Upper lobe of left lung (tissue), 6 donors: ENCODE data around the gene TNK2. TPM values are rescaled to one million over a fixed set of nuclear protein-coding genes. Genes with fewer than 3 reads are reported as not detected.

Experiments used
- ATAC-seq, 2 donors: fragments of 200-7000 bp; cut with Tn5 transposase; one replicate each; pipeline ENCODE4 v1.9.1; 2022; ENCODE audit warnings: mild to moderate bottlenecking in 2 of 2, moderate library complexity in 2 of 2; ENCODE audit not compliant: low FRiP score in 2 of 2
- DNase-seq, 2 donors: peaks; one replicate each; pipeline ENCODE4 v3.0.0-alpha.2; 2019 to 2020
- H3K27ac ChIP-seq, 4 donors: fragments of 200-600 bp; sonication (generic); one replicate each; pipeline ENCODE4 v1.5.1; 2016 to 2019
- H3K27me3 ChIP-seq, 4 donors: fragments of 200-600 bp; sonication (generic); one replicate each; pipeline ENCODE4 v1.5.1; 2017 to 2019
- H3K36me3 ChIP-seq, 4 donors: fragments of 200-600 bp; sonication (generic); one replicate each; pipeline ENCODE4 v1.5.1; 2016 to 2019
- H3K4me1 ChIP-seq, 4 donors: fragments of 200-600 bp; sonication (generic); one replicate each; pipeline ENCODE4 v1.5.1; 2018 to 2019
- H3K4me3 ChIP-seq, 4 donors: fragments of 200-600 bp; sonication (generic); one replicate each; pipeline ENCODE4 v1.5.1; 2017 to 2019; ENCODE audit warnings: mild to moderate bottlenecking in 2 of 4, moderate library complexity in 1 of 4
- H3K9me3 ChIP-seq, 4 donors: fragments of 200-600 bp; sonication (generic); one replicate each; pipeline ENCODE4 v1.5.1; 2018 to 2019
- EP300 ChIP-seq, 4 donors: sonication (generic); formaldehyde crosslinking; IDR thresholded peaks; one replicate each; pipeline ENCODE4 v1.5.1; 2017; ENCODE audit warnings: antibody characterized with exemption in 4 of 4, control low read depth in 2 of 4
- POLR2A ChIP-seq, 4 donors: fragments of 450-650 bp; IDR thresholded peaks; one replicate each; pipeline ENCODE4 v1.5.1; 2016 to 2017; ENCODE audit warnings: antibody characterized with exemption in 4 of 4, mild to moderate bottlenecking in 2 of 4
- POLR2AphosphoS5 ChIP-seq, 2 donors: sonication (generic); formaldehyde crosslinking; IDR thresholded peaks; one replicate each; pipeline ENCODE4 v1.5.1; 2017; ENCODE audit warnings: antibody characterized with exemption in 2 of 2
- WGBS, 2 donors: methylation state at CpG; one replicate each; pipeline ENCODE4 v1.1.5; 2017 to 2018; 5-methylcytosine and 5-hydroxymethylcytosine counted together
- total RNA-seq, 6 donors: library from RNA; depleted of rRNA in 4 of 6; stranded (reverse); fragments of >200 nt in 4 of 6; gene quantifications; one replicate each; pipeline versions ENCODE4 v1.1.0 to v1.2.1, GENCODE V29; 2016 to 2021
- TF ChIP-seq, protein P1 (sequence below), 6 experiments: fragments of 450-650 bp in 4 of 6; fragments of 200-600 bp in 2 of 6; sonication (generic) in 2 of 6; IDR thresholded peaks; one replicate each; pipeline ENCODE4 v1.5.1; 2016 to 2019; ENCODE audit warnings: antibody characterized with exemption in 6 of 6
- donor health status: DM: no; HTN: no; CAD: no; lungs with moderate emphysema.
- donor health status: DM: no; HTN: yes; CAD: no; lungs with severe emphysema.

TNK2 gene
- total RNA-seq, 6 donors from 2014 or later, result 18.7 to 171 (median 70.1) TPM

DNA sequence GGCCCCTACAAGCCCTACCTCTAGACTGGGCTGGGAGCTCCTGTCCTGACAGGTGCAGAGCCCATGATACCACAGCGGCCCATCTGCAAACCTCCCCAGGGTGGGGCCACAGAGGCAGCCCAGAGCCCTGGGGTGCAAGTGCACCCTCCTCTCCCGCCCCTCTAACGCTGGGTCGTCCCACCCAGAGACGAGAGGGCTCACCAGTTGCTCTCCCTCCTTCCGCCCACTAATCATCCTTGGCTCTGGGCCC lies 742 bp downstream of the TNK2 start:
- H3K4me1 ChIP-seq, result peaks cover 32 to 62% (median 46%) of the 10 kb centered on the region in 4 donors
- no peaks in the 10 kb centered on the region for H3K36me3 ChIP-seq
- peak overlapping the region; percentile 76 to 93 (median 85) for H3K27ac ChIP-seq
- DNase-seq, result no peak
- no peaks in the 10 kb centered on the region for H3K27me3 ChIP-seq
- TF ChIP-seq, protein P1, sequence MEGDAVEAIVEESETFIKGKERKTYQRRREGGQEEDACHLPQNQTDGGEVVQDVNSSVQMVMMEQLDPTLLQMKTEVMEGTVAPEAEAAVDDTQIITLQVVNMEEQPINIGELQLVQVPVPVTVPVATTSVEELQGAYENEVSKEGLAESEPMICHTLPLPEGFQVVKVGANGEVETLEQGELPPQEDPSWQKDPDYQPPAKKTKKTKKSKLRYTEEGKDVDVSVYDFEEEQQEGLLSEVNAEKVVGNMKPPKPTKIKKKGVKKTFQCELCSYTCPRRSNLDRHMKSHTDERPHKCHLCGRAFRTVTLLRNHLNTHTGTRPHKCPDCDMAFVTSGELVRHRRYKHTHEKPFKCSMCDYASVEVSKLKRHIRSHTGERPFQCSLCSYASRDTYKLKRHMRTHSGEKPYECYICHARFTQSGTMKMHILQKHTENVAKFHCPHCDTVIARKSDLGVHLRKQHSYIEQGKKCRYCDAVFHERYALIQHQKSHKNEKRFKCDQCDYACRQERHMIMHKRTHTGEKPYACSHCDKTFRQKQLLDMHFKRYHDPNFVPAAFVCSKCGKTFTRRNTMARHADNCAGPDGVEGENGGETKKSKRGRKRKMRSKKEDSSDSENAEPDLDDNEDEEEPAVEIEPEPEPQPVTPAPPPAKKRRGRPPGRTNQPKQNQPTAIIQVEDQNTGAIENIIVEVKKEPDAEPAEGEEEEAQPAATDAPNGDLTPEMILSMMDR (IDR thresholded peaks at IDR 0.05), result no peak
- no peak for TF ChIP-seq POLR2AphosphoS5 (IDR thresholded peaks at IDR 0.05)
- no peak for TF ChIP-seq EP300 (IDR thresholded peaks at IDR 0.05)
- peak in 1 of 4 donors; percentile 20 for TF ChIP-seq POLR2A (IDR thresholded peaks at IDR 0.05)
- 12% methylated on average over 6 of the region's 6 CpGs; no CpG with 5 or more reads in 1 of the 2 donors for WGBS, 2 donors
- peak overlapping the region; percentile 8 to 91 (median 86) for H3K4me3 ChIP-seq
- no peak for ATAC-seq
- H3K9me3 ChIP-seq, result no peaks in the 10 kb centered on the region

DNA sequence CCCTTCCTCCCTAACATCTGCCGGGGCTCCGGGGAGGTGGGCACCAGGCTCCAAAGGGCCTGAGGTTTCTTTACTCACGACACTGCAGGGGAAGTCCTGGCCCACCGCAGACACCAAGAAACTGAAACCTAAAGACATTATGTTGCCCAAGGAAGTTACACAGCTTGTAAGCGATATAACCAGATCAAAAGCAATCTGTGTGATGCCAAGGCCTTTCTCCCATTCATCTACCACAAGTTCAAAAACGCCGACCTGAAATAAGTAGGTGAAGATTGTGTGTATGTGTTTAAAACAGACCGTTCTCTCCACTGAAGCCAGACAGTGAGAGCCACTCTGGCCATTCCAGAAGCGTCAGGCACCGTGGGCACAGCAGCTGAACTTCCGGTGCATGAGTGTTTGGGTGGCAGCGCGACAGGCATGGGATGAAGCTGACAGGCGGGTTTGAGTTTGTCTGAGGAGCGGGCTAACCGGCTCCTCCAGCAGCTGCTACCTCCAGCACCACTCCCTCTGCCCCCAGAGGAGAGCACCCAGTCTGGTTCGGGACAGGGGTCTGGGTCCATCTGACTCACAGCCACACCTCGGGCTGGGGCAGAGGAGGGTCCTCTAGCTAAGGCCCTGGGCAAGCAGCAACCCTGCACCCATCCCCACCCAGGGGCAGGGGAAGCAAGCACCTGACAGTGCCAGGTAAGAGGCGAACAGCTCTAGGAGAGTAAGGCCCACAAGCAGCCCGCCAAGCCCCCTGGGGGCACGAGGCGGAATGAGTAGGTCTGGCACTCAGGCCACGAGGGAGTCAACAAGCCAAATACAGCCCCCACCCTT lies 1.3 kb downstream of the TNK2 start:
- H3K4me1 ChIP-seq, result peaks cover 32 to 65% (median 46%) of the 10 kb centered on the region in 4 donors
- WGBS, 2 donors, result 20 to 26% methylated on average over 12 to 23 of the region's 23 CpGs
- DNase-seq (peak; percentile 82 to 86), ATAC-seq (peak; percentile 48 to 72)
- H3K36me3 ChIP-seq, result no peaks in the 10 kb centered on the region
- H3K27me3 ChIP-seq, result no peaks in the 10 kb centered on the region
- H3K9me3 ChIP-seq, result no peaks in the 10 kb centered on the region
- H3K27ac ChIP-seq, result peak overlapping the region; percentile 76 to 93 (median 85)
- TF ChIP-seq POLR2A (IDR thresholded peaks at IDR 0.05), result no peak
- TF ChIP-seq POLR2AphosphoS5 (IDR thresholded peaks at IDR 0.05), result peak in 1 of 2 donors; percentile 63
- TF ChIP-seq, protein P1 (IDR thresholded peaks at IDR 0.05), result no peak
- TF ChIP-seq EP300 (IDR thresholded peaks at IDR 0.05), result no peak
- peak overlapping the region in 3 of 4 donors; percentile 82 to 91 (median 89) for H3K4me3 ChIP-seq

DNA sequence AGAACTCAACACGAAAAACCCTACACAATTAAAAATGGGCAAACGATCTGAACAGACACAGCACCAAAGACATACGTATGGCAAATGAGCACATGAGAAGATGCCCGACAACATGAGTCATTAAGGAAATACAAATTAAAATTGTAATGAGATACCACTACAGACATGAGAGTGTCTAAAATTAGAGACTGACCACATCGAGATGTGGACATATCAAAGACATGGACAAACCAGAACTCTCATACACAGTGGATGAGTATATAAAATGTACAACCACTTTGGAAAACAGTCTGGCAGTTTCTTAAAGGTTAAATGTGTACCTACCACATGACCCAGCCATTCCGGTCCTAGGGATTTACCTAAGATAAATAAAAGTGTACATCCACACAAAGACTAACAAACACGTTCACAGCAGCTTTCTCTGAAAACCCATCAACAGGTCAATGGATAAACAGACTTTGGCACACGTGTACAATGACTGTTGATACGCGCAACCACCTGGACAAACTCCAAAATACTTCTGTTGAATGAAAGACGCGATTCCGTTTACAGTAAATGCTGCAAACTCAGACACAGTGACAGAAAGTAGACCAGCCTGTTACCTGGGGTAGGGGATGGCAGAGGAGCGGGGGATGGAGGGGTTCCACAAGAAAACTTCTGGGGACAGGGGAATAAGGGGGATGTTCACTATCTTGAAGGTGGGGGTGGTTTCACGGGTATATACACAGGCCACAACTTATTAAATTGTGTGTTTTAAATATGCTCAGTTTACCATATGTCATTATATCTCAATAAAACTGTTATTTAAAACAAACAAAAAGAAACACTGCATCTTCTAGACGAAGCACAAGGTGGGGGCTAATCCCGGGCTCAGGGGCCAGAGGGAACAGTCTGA lies 2.1 kb downstream of the TNK2 start:
- H3K27ac ChIP-seq, result peak overlapping the region; percentile 76 to 93 (median 85)
- 33 to 38% methylated on average over 17 of the region's 17 CpGs for WGBS, 2 donors
- H3K4me1 ChIP-seq, result peaks cover 37 to 71% (median 52%) of the 10 kb centered on the region in 4 donors

GRCh38 chr3:195904368-195904767 lies 4.0 kb downstream of the TNK2 start:
- Histone ChIP-seq H3K9me3 (no peaks in the 10 kb centered on the region), H3K36me3 (no peaks in the 10 kb centered on the region), H3K27ac (peak overlapping the region in 3 of 4 donors; percentile 21 to 62 (median 40)), H3K4me1 (peaks cover 44 to 79% (median 60%) of the 10 kb centered on the region in 4 donors), H3K4me3 (no peak overlapping the region), H3K27me3 (no peaks in the 10 kb centered on the region)
- WGBS, 2 donors, result 83 to 85% methylated on average over 4 of the region's 4 CpGs
- TF ChIP-seq EP300 (IDR thresholded peaks at IDR 0.05), result no peak
- no peak for TF ChIP-seq POLR2A (IDR thresholded peaks at IDR 0.05)
- TF ChIP-seq, protein P1 (IDR thresholded peaks at IDR 0.05), result no peak
- no peak for TF ChIP-seq POLR2AphosphoS5 (IDR thresholded peaks at IDR 0.05)
- no peak for DNase-seq
- no peak for ATAC-seq

More for the DNA sequence above, 2.1 kb downstream of the TNK2 start:
- DNase-seq (no peak), ATAC-seq (no peak)
- TF ChIP-seq, protein P1 (IDR thresholded peaks at IDR 0.05), result no peak
- no peak for TF ChIP-seq EP300 (IDR thresholded peaks at IDR 0.05)
- no peak for TF ChIP-seq POLR2AphosphoS5 (IDR thresholded peaks at IDR 0.05)
- TF ChIP-seq POLR2A (IDR thresholded peaks at IDR 0.05), result no peak
- peak overlapping the region in 3 of 4 donors; percentile 82 to 91 (median 89) for H3K4me3 ChIP-seq
- no peaks in the 10 kb centered on the region for H3K27me3 ChIP-seq
- H3K9me3 ChIP-seq, result no peaks in the 10 kb centered on the region
- no peaks in the 10 kb centered on the region for H3K36me3 ChIP-seq
